Stimulated activated CD4-positive, alpha-beta T cell treated with anti-CD3 and anti-CD28 coated beads, Interleukin-2, amount 100 ng/mL, for 4 hours (primary cell): Measurements from ENCODE around the gene PAQR4.

Experiments
- DNase-seq: peaks from one replicate; pipeline ENCODE4 v3.0.0-alpha.2; 2020; ENCODE audit warnings: low read depth

The PAQR4 gene

DNA sequence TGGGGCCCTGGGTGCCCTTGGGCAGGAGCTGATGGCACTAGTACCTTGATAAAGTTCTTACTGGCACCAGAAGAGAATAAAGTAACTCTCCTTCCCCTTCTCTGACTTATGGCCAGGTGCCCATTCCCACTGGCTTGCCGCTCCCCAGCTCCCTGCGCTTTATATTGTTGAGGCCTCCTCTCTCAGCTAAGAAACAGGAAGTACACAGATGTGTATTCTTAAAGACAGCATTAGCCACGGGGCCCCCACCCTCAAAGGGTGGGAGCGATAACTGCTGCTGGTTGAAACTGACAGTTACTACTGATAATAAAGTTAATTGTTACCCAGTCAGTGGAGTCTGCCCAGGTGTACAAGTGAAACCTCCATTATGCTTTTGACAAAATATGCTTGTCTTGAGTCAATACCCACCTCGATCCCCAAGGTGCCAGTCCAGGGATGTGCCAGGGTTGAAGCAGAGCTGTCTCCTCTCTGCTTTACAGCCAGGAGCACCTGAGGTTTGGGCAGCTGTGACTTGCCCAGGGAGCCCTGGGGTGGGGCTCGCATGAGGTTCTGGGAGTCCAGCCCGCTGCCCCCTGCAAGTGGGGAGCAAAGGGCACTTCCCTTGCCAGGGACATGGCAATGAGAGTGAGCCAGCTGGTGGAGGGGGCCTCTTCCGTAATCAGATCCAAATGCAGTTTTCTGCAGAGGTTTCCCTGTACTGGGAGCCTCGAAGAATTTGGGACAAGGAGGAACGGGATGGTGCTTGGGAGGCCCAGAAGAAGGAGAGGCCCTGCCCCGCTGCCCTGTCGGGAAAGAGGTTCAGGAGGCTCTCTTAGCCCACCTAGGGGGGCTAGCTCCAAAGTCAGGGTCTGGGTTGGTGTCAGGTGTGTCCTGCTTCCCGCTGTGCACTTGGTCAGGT, 38.2 kb downstream of the PAQR4 start:
- DNase-seq: no peak

- DNase-seq: no peak
Measured at GRCh38 chr16:3007957-3008689, 39.0 kb downstream of the PAQR4 start.

- no peak for DNase-seq
Measured at GRCh38 chr16:3008690-3009037, 39.5 kb downstream of the PAQR4 start.

GRCh38 chr16:3009568-3010390, 40.6 kb downstream of the PAQR4 start:
- no peak for DNase-seq

DNA sequence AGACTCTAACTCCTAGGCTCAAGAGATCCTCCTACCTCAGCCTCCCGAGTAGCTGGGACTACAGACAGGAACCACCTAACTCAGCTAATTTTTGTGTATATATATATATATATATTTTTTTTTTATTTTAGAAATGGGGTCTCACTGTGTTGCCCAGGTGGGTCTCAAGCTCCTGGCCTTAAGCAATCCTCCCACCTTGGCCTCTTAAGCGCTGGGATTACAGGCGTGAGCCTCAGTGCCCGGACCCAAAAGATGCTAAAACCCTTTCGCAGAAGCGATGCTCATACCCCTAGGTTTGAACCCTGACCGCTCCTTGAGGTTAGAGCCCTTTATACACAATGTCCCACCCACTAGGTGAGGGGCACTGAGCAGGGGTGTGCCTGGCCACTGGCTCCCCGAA, 41.4 kb downstream of the PAQR4 start:
- DNase-seq: no peak

GRCh38 chr16:3012246-3012645, 43.1 kb downstream of the PAQR4 start:
- DNase-seq: no peak

DNA sequence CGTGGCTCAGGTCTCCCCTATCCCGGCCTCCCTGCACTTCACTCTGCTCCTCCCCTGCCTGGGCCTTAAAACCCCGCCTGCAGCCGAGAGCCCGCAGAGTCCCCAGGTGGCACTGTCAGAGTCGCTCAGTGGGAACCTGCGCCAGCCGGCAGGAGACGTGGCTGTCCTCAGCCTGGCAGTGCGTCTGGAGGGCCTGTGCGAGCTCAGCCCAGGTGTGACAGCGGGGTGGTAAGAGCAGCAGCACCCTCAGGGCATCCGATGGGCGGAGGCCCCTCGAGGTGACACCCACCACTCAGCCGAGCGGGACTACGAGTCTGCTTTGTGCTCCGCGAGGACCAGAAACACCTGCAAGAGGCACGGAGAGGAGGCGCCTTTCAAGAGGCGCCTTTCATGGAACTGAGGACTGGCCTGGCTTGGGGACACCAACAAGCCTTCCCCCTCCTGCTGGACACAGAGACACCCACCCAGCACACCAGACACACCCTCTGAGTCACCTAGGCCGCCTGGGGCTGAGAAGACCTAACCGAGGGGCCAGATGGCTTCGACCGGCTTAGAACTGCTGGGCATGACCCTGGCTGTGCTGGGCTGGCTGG, 43.8 kb downstream of the PAQR4 start, which contains the start of gene CLDN9:
CLDN9 (plus strand) TSS at position 96 of the 593 bp plus-strand sequence; CDS start at position 536, 440 bp downstream.
- no peak for DNase-seq

DNA sequence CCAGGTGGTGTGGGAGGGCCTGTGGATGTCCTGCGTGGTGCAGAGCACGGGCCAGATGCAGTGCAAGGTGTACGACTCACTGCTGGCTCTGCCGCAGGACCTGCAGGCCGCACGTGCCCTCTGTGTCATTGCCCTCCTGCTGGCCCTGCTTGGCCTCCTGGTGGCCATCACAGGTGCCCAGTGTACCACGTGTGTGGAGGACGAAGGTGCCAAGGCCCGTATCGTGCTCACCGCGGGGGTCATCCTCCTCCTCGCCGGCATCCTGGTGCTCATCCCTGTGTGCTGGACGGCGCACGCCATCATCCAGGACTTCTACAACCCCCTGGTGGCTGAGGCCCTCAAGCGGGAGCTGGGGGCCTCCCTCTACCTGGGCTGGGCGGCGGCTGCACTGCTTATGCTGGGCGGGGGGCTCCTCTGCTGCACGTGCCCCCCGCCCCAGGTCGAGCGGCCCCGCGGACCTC, 44.4 kb downstream of the PAQR4 start:
- DNase-seq: no peak

DNA sequence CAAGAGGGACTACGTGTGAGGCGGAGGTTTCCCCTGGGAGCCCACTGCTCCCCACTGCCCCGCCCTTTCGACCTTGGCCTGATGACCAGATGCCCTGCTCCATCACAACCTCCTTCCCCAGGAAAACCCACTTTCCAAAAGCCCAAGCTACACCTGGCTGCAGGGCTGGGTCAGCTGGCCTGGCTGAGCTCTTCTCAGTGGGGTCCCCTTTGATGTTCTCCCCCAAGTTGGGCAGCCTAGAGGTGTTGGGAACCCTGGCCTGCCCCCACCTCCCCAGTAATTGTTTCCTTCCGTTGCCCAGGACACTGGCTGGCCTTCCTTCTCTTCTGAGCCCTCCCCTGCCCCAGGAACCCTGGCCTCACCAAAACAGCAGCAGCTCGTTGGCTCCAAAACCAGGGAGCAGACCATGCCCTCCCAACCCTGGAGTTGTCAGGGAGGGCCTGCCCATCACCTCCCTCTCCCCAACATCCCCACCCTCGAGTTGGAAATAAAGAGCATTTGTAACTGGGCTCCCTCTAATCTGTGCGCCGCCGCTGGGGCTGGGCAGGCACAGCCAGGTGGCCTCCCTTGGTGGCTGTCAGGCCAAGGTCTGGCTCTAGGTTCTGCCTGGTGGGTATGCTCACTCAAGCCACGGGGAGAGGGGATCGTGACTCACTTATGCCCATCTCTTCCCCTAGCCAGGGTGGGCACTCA, 45.0 kb downstream of the PAQR4 start:
- no peak for DNase-seq

- DNase-seq: no peak
Measured at GRCh38 chr16:3014971-3015370, 45.8 kb downstream of the PAQR4 start.

DNA sequence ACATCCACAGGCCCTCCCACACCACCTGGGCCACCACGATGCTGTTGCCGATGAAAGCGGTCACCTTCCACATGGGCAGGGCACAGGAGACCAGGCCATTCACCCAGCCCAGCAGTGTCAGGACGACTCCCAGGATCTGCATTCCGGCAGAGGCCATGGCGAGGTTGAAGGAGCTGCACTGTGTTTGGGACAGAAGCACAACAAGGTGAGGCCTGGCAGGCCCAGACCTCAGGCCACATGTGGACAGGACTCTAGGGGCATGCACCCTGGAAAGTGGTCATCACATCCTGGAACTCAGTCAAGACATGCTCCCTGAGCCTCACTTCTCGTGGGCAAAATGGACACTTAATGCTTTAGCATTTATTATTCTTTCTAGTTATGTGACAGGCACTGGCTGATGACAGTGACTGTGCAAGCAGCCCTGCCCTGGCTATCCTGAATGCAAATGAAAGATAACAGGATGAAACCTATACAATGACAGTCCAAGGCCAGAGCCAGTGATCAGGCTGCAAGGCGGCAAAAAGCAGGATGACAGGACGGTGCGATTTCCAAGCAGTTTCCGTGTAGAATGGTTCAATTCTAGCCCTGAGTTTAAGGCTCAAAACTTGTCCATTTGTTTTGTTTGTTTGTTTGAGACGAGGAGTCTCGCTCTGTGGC, 46.8 kb downstream of the PAQR4 start:
- no peak for DNase-seq

- no peak for DNase-seq
Measured at GRCh38 chr16:3017344-3017743, 48.2 kb downstream of the PAQR4 start.

DNA sequence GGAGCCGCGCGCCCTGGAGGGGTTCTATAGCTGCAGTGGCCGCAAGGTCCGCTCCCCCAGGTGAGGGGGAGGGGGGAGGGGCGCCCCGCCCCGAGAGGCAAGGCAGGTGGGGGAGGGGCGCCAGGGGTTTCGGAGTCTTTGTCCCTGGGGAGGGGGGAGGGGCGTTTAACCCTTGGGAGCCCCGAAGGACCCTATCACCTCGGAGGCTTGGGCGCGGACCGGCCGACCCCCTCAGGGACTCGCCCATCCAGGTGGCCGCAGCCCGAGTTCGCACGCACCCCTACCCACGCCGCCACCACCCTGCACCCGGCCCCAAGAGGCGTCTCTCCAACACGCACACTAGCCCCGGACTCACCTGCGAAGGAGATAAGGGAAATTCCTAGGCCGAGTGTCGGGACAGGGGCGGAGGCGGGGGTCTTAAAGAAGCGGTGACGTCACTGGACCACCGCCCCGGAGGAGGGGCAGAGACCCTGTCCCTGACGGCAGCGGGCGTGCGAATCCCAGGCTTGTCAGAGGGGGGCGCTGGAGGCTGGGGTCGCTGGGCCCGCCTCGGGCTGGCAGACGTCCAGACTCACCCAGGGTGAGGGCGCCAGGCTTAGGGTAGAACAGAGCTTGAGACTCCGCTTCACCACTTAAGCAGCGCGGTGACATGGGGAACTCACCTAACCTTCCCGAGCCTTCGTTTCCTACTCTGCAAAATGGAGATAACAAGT, 48.8 kb downstream of the PAQR4 start, which contains the start of gene CLDN6:
CLDN6 (minus strand) TSS at position 390 of the 713 bp plus-strand sequence. CDS start 2,162 bp downstream, outside the sequence.
- no peak for DNase-seq

DNA sequence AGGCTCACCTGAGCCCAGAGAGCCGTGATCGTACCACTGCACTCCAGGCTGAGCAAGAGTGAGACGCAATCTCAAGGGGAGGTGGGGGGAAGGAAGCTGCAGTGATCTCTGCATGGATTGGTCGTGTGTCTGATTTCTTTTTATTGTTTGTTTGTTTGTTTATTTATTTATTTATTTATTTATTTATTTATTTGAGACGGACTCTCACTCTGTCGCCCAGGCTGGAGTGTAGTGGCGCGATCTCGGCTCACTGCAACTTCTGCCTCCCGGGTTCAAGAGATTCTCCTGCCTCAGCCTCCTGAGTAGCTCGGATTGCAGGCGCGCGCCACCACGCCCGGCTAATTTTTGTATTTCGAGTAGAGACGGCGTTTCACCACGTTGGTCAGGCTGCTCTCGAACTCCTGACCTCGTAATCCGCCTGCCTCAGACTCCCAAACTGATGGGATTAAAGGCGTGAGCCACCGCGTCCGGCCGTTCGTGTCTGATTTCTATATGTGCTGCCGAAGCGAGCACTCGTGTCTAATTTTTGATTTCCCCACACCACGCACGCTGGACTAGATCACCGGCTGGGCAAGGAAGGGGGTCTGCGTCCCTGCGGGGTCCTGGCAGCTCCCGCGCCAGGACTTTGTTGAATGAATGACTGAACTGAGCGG, 50.6 kb downstream of the PAQR4 start:
- no peak for DNase-seq

GRCh38 chr16:3020247-3020603, 51.1 kb downstream of the PAQR4 start, which contains the start of gene TNFRSF12A:
TNFRSF12A (plus strand) TSS chr16:3020368; CDS start chr16:3020398, 30 bp downstream.
- no peak for DNase-seq

- peak; percentile 62 for DNase-seq
Measured at GRCh38 chr16:3020604-3021448, 51.7 kb downstream of the PAQR4 start.

DNA sequence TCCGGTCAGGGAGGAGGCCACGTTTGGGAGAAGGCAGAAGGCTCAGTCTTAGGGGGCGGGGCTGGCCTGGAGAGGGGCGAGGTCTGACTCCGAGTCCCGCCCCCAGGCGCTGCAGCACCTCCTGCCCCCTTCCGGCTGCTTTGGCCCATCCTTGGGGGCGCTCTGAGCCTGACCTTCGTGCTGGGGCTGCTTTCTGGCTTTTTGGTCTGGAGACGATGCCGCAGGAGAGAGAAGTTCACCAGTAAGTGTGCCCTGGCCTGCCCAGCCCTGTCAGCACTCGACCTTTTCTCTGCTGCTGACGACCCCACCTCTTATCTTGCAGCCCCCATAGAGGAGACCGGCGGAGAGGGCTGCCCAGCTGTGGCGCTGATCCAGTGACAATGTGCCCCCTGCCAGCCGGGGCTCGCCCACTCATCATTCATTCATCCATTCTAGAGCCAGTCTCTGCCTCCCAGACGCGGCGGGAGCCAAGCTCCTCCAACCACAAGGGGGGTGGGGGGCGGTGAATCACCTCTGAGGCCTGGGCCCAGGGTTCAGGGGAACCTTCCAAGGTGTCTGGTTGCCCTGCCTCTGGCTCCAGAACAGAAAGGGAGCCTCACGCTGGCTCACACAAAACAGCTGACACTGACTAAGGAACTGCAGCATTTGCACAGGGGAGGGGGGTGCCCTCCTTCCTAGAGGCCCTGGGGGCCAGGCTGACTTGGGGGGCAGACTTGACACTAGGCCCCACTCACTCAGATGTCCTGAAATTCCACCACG, 52.5 kb downstream of the PAQR4 start:
- DNase-seq: peak; percentile 84
